CD4-positive, alpha-beta T cell treated with Interleukin-6 for 4 hours (primary cell): Measurements from ENCODE around the gene RADIL.

Experiments
- DNase-seq: peaks from one replicate; pipeline ENCODE4 v3.0.0-alpha.2; 2020; ENCODE audit warnings: mixed read lengths

The RADIL gene

DNA sequence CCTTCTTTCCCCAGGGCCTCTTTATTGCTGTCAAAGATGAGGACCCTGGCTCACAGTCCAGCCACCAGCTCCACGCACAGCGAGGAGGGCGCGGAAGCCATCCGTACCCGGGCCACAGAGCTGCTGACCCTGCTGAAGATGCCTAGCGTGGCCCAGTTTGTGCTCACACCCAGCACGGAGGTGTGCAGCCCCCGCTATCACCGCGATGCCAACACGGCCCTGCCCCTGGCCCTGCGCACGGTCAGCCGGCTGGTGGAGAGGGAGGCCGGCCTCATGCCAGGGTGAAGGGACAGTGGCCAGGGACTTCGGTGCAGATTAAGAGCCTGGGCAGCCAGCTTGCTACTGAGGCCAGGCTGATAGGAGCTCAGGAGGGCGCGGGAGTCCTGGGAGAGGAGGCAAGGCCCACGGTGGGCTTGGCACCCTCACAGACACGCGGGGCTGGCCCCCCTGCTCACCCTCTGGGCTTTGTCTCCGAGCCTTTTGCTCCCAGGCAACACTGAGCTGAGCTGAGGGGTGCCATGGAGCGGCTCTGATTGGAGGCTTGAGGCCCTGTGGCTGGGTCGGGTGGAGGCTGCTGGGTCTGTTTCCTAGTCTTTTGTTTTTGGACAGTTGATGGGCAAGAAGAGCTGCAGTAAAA, 92.3 kb downstream of the RADIL start:
- no peak for DNase-seq

DNA sequence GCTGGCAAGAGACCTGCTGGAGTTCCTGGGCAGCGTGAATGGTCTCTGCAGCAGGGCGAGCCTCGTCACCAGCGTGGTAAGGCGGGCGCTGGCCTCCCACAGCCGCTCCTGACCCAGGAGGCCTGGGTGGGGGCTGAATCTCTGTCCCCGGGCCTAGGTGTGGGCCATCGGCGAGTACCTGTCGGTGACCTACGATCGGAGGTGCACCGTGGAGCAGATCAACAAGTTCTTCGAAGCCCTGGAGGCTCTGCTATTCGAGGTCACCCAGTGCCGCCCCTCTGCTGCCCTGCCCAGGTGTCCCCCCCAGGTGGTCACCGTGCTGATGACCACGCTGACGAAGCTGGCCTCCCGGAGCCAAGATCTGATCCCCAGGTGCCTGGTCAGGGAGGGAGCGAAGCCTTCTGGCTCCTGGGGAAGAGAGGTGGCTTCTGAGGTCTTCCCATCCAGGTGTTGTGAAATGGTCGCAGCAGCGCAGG, 93.0 kb downstream of the RADIL start:
- no peak for DNase-seq

DNA sequence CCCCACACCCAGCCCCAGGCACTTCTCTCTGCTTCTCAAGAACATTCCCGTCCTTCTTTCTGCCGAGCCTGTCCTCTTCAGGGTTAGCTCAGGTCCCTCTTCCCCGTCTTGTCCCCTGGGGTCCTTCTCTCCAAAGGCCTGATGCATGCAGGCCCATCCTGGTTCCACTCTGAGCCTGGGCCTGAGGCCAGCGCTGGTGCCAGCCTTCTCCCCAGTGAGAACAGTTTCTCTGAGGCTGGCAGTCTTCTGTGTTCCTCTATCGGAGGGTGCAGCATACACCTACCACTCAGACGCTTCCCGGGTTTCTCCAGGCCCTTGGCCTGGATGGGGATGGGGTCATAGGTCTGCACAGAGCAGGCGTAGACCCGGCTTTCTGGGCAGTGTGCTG, 93.4 kb downstream of the RADIL start:
- no peak for DNase-seq

DNA sequence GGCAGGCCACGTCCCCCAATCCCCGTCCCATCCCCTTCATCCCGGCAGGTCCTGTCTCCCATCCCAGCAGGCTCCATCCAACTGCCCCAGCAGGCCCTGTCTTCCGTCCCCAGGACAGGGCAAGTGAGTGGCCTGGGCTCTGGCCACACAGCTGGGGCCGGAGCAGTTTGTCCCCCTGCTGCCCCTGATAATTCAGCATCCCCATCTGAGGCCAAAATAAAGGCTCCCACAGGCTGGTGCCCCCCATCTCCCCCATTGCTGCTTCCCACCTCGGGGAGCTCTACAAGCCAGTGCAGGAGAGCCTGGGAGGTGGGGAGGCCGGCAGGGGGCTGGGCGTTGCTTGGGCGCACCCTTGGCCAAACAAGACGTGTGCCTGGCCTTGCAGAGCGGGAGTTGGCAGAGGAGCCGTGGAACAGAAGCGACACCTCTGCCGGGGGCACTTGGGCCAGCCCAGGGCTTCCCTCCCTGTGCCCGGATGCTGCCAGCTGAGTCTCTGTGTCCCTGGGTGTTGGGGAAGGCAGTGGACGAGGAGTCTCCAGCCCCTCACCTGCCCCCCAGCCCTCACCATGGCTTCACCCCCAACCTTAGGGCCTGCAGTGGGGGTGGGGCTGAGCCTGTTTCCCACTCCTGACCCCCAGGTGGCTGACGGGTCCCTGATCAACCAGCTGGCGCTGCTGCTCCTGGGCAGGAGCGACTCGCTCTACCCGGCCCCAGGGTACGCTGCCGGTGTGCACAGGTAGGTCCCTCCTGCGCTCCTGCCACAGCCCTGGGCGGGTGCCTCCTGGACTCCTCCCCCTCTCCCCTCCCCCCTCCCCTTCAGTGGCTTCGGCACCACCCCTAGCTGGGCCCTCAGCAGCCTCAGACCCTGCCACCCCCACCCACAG, 94.1 kb downstream of the RADIL start:
- no peak for DNase-seq

DNA sequence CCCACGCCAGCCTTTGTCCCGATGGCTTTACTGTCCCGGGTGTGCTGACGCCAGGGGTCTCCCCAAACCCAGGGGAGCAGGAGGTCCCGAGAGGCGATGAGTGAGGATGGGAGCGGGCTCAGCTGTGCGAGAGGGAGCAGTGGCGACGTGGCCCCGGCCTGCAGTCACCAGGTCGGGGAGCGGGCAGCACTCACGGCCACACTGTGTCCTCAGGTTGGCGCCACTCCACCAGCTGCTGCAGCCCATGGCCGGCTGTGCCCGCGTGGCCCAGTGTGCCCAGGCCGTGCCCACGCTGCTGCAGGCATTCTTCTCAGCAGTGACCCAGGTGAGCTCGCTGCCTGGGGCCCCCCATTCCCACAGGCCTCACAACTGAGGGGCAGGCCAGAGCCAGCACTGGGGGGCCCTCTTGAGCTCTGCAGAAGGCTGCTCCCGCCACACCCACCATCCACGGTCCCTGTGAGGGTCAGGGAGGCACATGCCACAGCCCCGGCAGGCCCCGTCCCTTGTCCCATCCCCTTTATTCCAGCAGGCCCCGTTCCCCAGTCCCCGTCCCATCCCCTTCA, 94.8 kb downstream of the RADIL start:
- DNase-seq = no peak

DNA sequence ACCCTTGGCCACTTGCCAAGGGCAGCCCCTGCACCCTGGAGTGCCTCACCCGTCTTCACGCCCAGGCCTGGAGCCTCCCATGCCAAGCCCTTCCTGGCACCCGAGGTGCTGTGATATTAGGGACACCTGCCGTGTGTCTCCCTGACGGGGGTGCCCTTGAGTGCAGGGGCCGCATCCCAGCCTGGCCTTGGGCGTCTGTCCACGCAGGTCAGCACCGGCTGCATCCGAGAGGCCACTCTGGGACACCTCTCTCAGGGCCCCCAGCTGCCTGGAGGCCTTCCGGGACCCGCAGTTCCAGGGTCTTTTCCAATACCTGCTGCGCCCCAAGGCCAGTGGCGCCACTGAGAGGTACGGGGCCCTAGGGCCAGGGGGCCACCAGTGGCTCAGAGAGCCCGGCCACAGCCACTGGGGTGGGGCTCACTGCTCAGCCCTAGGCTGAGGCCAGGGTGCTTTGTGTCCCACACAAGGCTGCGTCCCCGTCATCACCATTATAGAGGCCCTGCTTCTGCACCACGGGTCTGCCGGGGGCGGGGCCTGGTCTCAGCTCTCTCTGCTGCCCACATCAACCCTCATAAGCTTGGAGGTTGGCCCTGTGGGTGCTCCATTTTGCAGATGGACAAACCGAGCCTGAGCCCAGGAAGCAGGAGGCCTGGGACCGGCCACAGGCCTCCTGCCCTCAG, 95.4 kb downstream of the RADIL start:
- no peak for DNase-seq

DNA sequence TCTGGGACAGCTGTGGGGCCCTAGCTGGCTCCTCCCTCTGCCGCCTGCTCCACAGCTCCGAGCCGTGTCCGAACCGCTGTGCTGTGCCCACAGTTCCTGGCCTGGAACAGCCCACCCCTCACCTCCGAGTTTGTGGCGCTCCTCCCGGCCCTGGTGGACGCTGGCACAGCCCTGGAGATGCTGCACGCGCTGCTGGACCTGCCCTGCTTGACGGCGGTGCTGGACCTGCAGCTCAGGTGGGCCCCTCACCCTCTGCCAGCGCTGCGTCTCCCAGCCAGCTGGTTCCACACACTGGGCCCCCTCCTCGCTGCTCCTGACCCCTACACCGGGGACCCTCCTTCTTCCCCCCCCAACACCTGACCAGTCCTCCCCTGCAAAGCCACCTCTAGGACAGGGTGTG, 96.0 kb downstream of the RADIL start:
- DNase-seq = no peak

DNA sequence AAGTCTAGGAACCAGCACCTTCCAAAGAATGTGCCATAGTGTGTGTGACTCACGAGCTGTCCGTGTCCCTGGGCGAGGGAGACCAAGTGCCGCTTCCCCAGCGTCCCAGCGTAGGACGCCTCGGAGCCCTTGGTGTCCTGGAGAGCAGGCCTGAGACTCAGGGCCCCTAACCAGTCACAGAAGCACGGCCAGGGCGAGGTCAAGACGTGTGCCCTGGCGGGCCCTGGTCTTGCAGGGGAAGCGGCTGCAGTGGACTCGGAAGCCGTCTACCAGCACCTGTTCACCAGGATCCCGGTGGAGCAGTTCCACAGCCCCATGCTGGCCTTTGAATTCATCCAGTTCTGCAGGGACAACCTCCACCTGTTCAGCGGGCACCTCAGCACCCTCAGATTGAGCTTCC, 97.5 kb downstream of the RADIL start:
- DNase-seq = no peak

DNA sequence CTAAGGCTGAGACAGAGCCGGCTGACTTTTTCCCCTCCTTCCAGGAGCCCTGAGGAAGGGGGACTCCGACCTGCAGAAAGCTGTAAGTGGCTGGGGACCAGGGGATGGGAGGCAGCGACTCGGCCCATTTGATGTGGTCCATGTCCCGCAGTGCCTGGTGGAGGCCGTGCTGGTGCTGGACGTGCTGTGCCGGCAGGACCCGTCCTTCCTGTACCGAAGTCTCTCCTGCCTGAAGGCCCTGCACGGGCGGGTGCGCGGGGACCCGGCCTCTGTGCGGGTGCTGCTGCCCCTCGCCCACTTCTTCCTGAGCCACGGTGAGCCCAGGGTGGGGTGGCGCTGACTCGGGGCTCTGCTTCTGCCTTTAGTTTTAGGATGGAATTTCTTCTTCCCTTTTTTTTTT, 98.1 kb downstream of the RADIL start:
- no peak for DNase-seq

DNA sequence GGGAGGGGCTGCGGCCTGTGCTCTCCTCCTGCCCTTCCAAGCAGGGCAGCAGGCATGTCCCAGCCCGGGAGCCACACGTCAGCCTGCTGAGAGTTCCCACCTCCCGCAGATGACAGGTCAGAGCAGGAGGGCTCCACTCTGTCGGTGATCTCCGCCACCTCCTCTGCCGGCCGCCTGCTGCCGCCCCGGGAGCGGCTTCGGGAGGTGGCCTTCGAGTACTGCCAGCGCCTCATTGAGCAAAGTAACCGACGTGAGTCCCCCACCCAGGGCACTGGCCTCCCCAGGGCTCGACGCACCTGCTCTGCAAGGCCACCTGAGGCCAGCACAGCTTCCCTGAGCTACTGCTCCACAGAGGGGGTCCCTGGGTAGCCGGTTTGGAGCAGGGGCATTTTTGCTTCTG, 98.7 kb downstream of the RADIL start:
- DNase-seq = no peak

DNA sequence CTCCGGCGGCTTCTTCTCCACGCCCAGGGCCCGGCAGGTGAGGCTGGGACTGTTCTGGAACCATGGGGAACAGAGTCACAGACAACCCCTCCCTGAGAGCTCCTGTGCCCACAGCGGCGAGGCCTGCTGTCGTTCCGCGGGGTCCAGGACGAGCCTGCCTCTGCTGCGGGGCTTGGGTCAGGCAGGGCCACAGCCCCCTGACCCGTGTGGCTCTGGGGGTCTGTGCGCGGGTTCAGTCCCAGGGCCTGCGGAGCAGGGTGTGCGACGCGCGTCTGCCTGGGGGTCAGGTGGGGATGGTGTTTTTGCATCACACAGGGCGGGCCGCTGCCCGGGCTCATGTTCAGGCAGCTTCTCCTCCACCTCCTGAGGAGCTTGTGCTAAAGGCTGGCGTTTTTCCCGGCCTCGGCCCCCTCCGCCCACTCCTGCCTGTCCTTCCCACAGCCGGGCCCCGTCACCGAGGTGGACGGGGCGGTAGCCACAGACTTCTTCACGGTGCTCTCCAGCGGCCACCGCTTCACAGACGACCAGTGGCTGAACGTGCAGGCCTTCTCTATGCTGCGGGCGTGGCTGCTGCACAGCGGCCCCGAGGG, 99.7 kb downstream of the RADIL start:
- DNase-seq = no peak

DNA sequence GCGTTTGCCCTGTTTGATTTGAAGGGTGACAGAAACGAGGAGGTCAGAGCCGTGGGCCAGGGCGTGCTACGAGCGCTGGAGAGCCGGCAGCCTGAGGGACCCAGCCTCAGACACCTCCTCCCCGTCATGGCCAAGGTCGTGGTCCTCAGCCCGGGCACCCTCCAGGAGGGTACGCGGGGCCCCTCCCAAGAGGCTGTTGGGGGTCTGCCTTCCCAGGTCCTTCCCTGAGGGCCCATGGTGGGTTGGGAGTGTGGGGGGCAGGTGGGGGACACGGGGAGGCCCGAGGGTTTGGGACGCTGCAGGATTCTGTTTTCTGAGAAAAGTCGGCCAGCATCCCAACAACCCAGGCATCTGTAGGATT, 100.2 kb downstream of the RADIL start:
- no peak for DNase-seq

DNA sequence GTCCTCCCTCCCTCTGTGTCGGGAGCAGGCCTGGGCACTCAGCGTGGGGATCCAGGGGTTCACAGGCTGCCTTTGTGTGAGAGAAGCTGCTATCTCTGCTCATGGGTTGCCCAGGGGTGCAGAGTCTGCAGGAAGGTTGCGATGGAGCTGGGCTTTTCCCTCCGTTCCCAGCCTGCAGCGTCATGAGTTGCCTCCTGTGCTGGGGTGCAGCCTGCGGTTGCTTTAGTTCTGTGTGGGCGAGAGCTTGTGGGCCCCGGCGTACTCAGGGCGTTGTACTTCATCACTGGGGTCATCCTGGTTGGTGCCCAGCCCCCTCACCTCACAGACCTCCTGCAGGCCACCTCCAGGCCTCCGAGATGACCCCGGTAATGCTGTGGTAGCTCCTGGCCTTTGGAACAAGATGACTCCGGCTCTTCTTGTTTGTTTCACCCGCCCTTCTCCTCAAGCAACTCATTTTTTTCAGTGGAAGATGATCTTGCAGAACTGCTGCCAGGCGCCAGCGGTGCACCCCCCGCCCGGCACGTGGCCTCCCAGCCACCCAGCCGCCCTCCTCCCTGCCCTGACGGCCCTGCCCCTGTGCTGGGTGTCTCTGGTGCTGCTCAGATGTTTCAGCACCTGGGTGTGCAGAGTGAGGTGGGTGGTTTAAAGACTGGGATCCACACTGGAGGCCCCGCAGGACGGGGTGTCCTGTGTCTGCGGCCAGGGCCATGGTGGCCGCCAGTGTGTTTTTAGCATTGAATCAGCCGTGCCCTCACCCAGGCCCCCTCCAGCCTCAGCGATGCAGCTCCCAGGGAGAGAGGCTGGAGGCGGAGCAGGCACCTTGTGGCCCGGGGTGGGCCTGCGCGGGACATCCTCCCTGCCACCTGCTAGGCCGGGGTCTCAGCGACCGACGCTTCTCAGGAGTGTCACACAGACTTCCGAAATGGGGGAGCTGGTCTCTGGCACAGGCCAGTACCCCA, 100.9 kb downstream of the RADIL start:
- no peak for DNase-seq

DNA sequence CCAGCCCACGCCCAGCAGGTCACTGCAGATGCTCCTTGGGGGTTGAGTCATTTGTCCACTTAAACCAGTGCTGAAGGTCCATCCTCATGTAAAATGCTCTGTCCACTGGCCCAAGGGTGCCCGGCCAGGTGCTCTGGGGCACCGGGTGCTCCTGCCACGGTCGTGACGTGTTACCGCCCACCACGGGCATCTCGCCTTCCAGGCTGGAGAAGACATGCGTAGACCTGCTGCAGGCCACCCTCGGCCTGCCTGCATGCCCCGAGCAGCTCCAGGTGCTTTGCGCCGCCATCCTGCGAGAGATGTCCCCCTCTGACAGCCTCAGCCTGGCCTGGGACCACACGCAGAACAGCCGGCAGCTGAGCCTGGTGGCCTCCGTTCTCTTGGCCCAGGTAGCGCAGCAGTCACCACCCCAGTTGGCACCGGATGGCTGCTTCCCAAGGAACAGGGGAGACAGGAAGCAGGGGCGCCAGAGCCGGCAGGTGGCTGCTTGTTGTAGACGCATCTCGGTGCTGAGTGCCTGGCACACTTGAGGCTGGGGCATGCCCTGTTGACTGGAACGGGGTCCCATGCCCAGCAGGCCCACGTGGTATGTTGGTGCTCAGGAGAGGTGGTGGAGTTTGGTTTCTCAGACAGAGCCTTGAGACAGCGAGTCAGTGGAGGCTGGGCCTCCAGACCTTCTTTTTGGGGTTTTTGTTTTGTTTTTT, 102.0 kb downstream of the RADIL start:
- no peak for DNase-seq

DNA sequence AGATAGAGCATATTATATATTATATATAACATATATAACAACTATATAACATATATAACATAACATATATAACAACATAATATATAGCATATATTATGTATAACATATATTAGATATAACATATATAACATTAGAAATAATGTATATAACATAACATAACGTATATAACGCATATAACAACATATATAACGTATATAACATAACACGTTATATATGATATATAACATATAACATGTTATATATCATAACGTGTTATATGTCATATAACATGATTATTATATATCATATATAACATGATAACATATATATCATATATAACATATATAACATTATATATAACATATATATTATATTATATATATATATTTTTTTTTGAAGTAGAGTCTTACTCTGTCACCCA, 104.4 kb downstream of the RADIL start:
- DNase-seq = no peak

DNA sequence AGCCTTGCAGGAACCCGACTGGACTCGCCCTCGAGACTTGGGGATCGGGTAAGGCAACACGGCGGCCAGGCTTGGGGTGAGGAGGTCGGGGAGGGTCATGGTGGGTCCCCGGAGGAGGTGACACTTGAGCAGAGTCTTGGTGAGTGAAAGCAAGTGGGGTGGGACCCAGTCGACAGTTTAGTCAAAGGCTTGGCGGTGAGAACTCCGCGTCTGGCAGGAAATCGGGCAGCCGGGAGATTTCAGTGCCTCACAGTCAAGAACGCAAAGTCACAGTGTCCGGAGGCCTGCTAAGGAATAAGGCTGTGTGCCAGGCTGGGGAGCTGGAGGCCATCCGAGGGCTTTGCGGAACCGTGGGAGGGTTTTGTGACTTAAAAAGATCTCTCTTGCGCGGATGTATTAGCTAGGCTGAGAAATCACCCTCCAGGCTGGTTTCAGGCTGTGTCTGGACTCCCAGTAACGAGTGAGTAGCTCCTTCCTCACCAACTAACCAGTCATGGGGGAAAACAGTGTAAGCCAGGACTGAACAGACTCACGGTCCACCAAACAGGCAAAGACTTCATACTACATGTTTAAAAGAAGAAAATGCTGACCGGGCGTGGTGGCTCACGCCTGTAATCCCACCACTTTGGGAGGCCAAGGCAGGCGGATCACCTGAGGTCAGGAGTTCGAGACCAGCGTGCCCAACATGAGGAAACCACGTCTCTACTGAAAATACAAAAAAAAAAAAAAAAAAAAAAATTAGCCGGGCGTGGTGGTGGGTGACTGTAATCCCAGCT, 107.5 kb downstream of the RADIL start:
- peak; percentile 65 for DNase-seq

DNA sequence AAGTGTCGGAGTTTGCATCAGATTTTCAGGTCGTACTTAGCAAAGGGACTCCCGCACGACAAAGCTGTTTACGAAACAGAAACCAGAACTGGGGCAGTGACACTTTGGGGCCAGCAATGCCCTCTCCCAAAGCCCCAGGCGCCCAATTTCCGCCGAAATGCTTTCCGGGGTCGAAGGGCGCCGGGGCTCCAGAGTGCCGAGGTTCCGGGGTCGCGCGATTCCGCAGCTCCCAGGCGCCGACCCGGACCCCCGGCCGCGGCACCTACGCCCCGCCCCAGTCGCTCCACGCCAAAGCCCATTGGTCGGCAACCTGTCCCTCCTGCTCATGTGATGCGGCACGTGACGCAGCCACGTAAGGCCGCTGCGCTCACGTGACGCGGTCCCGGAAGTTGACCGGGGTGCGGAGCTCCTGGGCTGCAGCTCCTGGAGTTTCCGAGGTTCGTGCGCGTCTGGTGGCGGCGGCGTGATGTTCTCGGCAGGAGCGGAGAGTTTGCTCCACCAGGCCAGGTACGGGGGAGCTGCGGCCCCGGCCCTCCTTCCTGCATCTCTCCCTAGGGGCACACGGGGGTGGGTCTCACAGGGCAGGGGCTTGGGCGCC, 108.2 kb downstream of the RADIL start, which contains the start of gene AP5Z1:
Gene AP5Z1 (plus strand): TSS at position 374 of the 598 bp plus-strand sequence. CDS start 93 bp downstream, at position 467.
- DNase-seq = peak; percentile 95

DNA sequence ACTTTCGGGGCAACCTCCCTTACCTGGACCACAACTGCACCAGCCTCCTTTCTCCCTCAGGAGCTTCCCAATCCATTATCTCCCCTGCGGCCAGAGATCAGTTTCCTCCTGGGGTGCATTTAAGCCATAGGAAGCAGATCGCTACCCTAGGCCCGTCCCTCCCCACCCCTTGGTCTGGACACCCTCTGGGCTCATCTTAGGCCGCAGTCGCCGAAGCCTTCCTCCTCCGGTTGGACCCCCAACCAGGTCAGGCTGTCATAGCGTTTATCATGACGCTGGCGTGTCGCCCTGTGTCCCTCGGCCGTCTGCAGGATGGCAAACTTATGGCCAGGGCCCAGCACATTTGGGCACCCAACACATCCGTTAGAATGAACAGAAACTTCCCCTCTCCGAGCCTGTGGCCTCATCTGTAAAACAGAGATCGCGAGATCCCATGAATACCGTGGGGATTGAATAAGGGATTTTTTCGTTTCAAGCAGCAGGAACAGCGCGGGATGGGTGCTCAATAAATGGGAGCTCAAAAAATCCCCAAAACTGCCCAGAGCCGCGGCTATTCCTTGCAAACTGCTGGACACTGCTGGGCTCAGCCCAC, 108.8 kb downstream of the RADIL start:
- DNase-seq = no peak

DNA sequence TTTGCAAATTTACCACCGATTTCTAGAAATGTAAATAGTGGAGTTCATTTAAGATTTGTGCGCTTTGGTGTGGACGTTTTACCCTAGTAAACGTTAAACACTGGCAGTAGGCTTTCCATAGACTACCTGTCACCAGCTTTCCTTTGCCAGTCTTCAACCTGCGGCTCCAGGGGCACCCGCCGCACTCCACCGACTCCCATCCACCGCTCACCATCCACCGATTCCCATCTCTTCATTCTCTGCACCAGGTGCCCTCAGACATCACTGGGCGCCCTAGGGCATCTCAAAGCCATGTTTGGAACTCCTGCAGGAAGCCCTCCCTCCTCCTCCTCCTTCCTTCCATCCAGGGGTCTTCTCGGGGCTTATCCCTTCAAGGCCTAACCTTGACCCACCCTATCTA, 109.5 kb downstream of the RADIL start:
- DNase-seq = no peak

DNA sequence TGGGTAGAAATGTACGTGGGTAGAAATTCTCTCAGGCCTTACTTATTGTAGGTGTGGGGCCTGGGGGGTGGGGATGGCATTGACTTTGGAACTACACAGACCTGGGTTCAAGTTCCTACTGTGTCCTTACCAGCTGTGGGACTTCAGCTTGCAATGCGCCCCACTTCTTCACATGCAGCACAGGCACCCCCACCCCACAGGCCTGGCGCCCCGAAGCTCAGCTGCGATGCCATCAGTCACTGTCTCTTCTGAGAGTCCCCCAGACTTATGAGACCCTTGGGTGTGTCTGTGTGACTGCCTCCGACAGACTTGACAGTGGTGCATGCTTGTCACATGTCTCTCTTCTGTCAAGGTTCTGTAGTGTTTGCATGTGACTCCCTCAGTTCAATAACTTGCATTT, 111.2 kb downstream of the RADIL start:
- DNase-seq = no peak
